H1 (cell line): ENCODE measurements around the gene MTHFS. TPM values are rescaled to one million over a fixed set of nuclear protein-coding genes. Genes with fewer than 3 reads are reported as not detected.

Experiments used
- JUND ChIP-seq: IDR thresholded peaks from 2 replicates; pipeline ENCODE4 v1.6.1; 2011; ENCODE audit warnings: mild to moderate bottlenecking, improper control_type of control experiment, low read length
- NANOG ChIP-seq: IDR thresholded peaks from 2 replicates; pipeline ENCODE4 v1.6.1; 2011; ENCODE audit warnings: low read length, low read depth, mild to moderate bottlenecking, inconsistent platforms; ENCODE audit not compliant: insufficient read depth, poor library complexity, severe bottlenecking
- polyA plus RNA-seq, 7 experiments: library from polyadenylated mRNA; depleted of rRNA in 3 of 7; stranded (reverse) in 5 of 7; unstranded in 2 of 7; fragments of >200 nt in 5 of 7; fragments of 200-250 nt in 2 of 7; gene quantifications; 1 replicate in 5 of 7; 2 replicates in 1 of 7; 4 replicates in 1 of 7; pipeline versions ENCODE4 v1.2.1 to v1.2.3, GENCODE V29; 2011 to 2013; ENCODE audit warnings: missing spikeins in 2 of 7, mixed read lengths in 2 of 7
- total RNA-seq: library from RNA; stranded (reverse); fragmentation: NEBNext Ultra II Directional; extraction: Animal tissue kit (Norgen Biotek cat#: 25700); gene quantifications from 2 replicates; pipeline ENCODE4 v1.2.1, GENCODE V29; 2021

Gene MTHFS
- total and polyA plus RNA-seq, 2 of the 8 experiments (the other 6 are each of a cell fraction or from before 2014, with no cell fraction given): 27.3 to 37.2 TPM

- no peak for TF ChIP-seq NANOG
- TF ChIP-seq JUND: no peak
Observed at GRCh38 chr15:79933231-79933630, 36.4 kb upstream of the MTHFS start (continued).
